Activated CD4-positive, alpha-beta memory T cell treated with anti-CD3 and anti-CD28 coated beads, Interleukin-2, amount 10 ng/mL, durations not matched to agents 7 days and 5 days (primary cell): ENCODE data around the gene ABCC4. TPM values are rescaled to one million over a fixed set of nuclear protein-coding genes. Genes with fewer than 3 reads are reported as not detected.
"Not testable (repeated sequence)": the region's sequence is repeated elsewhere in the genome, so short reads cannot be mapped to it uniquely, and the experiment has no call there.

ENCODE experiments used
- CTCF ChIA-PET: fragments of 350-600 bp; sonication (Branson Sonifier 250); formaldehyde crosslinking; loops from one replicate; lab custom pipeline; 2021; ENCODE audit warnings: antibody characterized with exemption, inconsistent platforms; lab: Charles Lee
- POLR2A ChIA-PET: fragments of 350-600 bp; sonication (Branson Sonifier 250); formaldehyde crosslinking; loops from one replicate; lab custom pipeline; 2021; ENCODE audit warnings: antibody characterized with exemption; lab: Charles Lee
- DNase-seq: peaks from one replicate; pipeline ENCODE4 v3.0.0-alpha.2; 2020
- H3K27ac Mint-ChIP-seq: one replicate; pipeline ENCODE4 v1.8.0; 2021; ENCODE audit warnings: mild to moderate bottlenecking, mixed read lengths
- H3K27me3 Mint-ChIP-seq: one replicate; pipeline ENCODE4 v1.8.0; 2021; ENCODE audit warnings: mixed read lengths
- H3K36me3 Mint-ChIP-seq: one replicate; pipeline ENCODE4 v1.8.0; 2021; ENCODE audit warnings: low read depth, mixed read lengths
- H3K4me1 Mint-ChIP-seq: one replicate; pipeline ENCODE4 v1.8.0; 2021; ENCODE audit warnings: mixed read lengths
- H3K4me3 Mint-ChIP-seq: one replicate; pipeline ENCODE4 v1.8.0; 2021; ENCODE audit warnings: mild to moderate bottlenecking, mixed read lengths
- H3K9me3 Mint-ChIP-seq: one replicate; pipeline ENCODE4 v1.8.0; 2021; ENCODE audit warnings: mixed read lengths
- total RNA-seq, 2 experiments: library from RNA; stranded (reverse); gene quantifications; one replicate each; pipeline ENCODE4 v1.2.3, GENCODE V29; 2021

Gene ABCC4
- total RNA-seq, 2 experiments from 2014 or later = 3.8 to 4.5 TPM

GRCh38 chr13:95192564-95192945 lies 108.7 kb downstream of the ABCC4 start:
- H3K27ac Mint-ChIP-seq, POLR2A ChIA-PET, H3K9me3 Mint-ChIP-seq, DNase-seq, H3K4me3 Mint-ChIP-seq, H3K36me3 Mint-ChIP-seq, H3K27me3 Mint-ChIP-seq: not testable (repeated sequence)
- CTCF ChIA-PET = interaction anchor here (1.1 to 10.1 kb wide), 15 partner anchors 18 to 641 kb away, joined by 3 to 223 read pairs (median 4); no protein-coding TSS in a partner anchor
- peaks cover 12% of the 10 kb centered on the region for H3K4me1 Mint-ChIP-seq

DNA sequence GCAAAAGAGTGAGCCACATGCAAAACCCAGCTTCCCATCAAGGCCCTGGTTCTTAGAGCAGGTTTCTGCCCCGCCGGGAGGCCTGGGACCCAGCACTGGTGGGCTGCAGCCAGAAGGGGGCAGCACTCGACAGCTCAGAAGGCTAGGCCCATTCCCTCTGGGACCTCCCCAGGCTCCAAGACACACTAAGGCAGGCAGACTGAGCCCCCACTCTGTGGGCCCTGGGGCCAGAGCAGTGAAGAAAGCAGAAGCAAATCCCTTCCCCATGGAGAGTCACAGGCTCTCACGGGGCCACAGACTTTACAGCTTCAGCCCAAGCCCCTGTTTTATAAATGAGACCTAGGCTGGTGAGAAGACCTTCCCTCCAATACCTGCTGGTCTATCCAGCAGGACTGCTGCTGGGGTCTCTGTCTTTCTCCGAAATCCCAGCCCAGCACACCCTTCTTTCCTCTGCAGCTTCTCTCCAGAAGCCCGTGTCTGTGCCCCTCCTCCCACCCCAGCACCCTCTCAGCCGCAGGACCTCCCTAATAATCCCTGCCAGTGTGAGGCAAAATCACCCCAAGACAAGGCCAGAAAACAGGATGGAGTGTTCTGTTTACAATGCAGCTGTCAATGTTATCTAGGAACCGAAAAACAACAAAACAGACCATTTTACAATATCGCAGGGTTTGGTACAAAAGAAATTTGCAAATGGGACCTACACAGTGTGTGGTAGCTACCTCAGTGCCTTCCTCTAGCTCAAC lies 109.3 kb downstream of the ABCC4 start:
- ChIA-PET POLR2A (no interaction called here), CTCF (interaction anchor here (0.6 to 10.1 kb wide), 23 partner anchors 9 to 642 kb away, joined by 3 to 223 read pairs (median 4); partner anchors contain the start of gene ABCC4)
- peaks cover 12% of the 10 kb centered on the region for H3K4me1 Mint-ChIP-seq
- H3K27ac Mint-ChIP-seq = no peak overlapping the region
- peak; percentile 66 for DNase-seq
- H3K36me3 Mint-ChIP-seq = no peaks in the 10 kb centered on the region
- H3K4me3 Mint-ChIP-seq = no peak overlapping the region
- H3K9me3 Mint-ChIP-seq = no peaks in the 10 kb centered on the region
- H3K27me3 Mint-ChIP-seq = no peaks in the 10 kb centered on the region

GRCh38 chr13:95188128-95188527 lies 113.1 kb downstream of the ABCC4 start:
- ChIA-PET POLR2A (interaction anchor here (1.5 kb wide), 2 partner anchors 193 to 217 kb away, joined by 4 to 7 read pairs; no protein-coding TSS in a partner anchor), CTCF (interaction anchor here (1.2 to 10.1 kb wide), 10 partner anchors 21 to 290 kb away, joined by 3 to 223 read pairs (median 8); no protein-coding TSS in a partner anchor)
- Mint-ChIP-seq H3K9me3 (no peaks in the 10 kb centered on the region), H3K27me3 (no peaks in the 10 kb centered on the region), H3K36me3 (peaks cover 13% of the 10 kb centered on the region), H3K27ac (no peak overlapping the region), H3K4me3 (no peak overlapping the region), H3K4me1 (peaks cover 47% of the 10 kb centered on the region)
- DNase-seq = no peak

- peak; percentile 65 for DNase-seq
- no peaks in the 10 kb centered on the region for H3K9me3 Mint-ChIP-seq
- H3K36me3 Mint-ChIP-seq = peaks cover 16% of the 10 kb centered on the region
- no peaks in the 10 kb centered on the region for H3K27me3 Mint-ChIP-seq
- H3K27ac Mint-ChIP-seq = peak overlapping the region; percentile 86
- ChIA-PET CTCF (interaction anchor here (10.1 kb wide), 1 partner anchor 217 kb away, joined by 223 read pairs; no protein-coding TSS in a partner anchor), POLR2A (no interaction called here)
- H3K4me1 Mint-ChIP-seq = peaks cover 62% of the 10 kb centered on the region
- H3K4me3 Mint-ChIP-seq = peak overlapping the region; percentile 48
Observed at GRCh38 chr13:95185851-95186250, 115.4 kb downstream of the ABCC4 start.

DNA sequence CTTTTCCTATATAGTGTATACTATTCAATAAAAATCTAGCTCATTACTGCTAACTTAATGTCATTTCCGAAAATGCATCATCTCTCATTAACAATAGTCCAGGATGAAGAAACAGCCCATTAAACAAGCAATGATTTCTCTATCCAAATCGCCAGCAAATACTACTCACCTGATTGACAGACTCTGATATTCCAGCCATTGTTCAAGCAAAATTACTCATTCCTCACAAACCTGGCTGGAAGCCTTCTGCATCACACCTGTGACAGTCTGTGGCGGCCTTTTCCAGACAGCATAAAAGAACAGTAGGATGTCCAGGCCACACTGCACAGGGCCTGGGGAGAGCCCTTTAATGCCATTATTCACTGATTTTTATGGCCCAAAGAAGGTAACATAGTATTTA lies 115.9 kb downstream of the ABCC4 start:
- CTCF ChIA-PET = interaction anchor here (1.5 to 1.6 kb wide), 2 partner anchors 196 to 221 kb away, joined by 3 to 5 read pairs; no protein-coding TSS in a partner anchor
- no peaks in the 10 kb centered on the region for H3K27me3 Mint-ChIP-seq
- H3K36me3 Mint-ChIP-seq = peaks cover 22% of the 10 kb centered on the region
- peak overlapping the region; percentile 86 for H3K27ac Mint-ChIP-seq
- POLR2A ChIA-PET = no interaction called here
- no peak for DNase-seq
- H3K4me3 Mint-ChIP-seq = peak overlapping the region; percentile 48
- peaks cover 3% of the 10 kb centered on the region for H3K9me3 Mint-ChIP-seq
- H3K4me1 Mint-ChIP-seq = peaks cover 67% of the 10 kb centered on the region

GRCh38 chr13:95184317-95184716 lies 116.9 kb downstream of the ABCC4 start:
- DNase-seq = no peak
- H3K27me3 Mint-ChIP-seq = no peaks in the 10 kb centered on the region
- CTCF ChIA-PET = interaction anchor here (1.1 to 1.6 kb wide), 3 partner anchors 197 to 222 kb away, joined by 3 to 5 read pairs (median 4); no protein-coding TSS in a partner anchor
- peaks cover 3% of the 10 kb centered on the region for H3K9me3 Mint-ChIP-seq
- peak overlapping the region; percentile 86 for H3K27ac Mint-ChIP-seq
- no peak overlapping the region for H3K4me3 Mint-ChIP-seq
- H3K36me3 Mint-ChIP-seq = peaks cover 27% of the 10 kb centered on the region
- POLR2A ChIA-PET = no interaction called here
- H3K4me1 Mint-ChIP-seq = peaks cover 65% of the 10 kb centered on the region

- Mint-ChIP-seq H3K27ac (no peak overlapping the region), H3K36me3 (peaks cover 37% of the 10 kb centered on the region), H3K9me3 (peaks cover 3% of the 10 kb centered on the region), H3K4me1 (peaks cover 57% of the 10 kb centered on the region), H3K4me3 (no peak overlapping the region), H3K27me3 (no peaks in the 10 kb centered on the region)
- POLR2A ChIA-PET = no interaction called here
- CTCF ChIA-PET = interaction anchor here (0.9 to 2.5 kb wide), 4 partner anchors 8 to 222 kb away, joined by 3 to 6 read pairs (median 6); no protein-coding TSS in a partner anchor
- DNase-seq = no peak
Observed at GRCh38 chr13:95182570-95183265, 118.5 kb downstream of the ABCC4 start.

- peaks cover 60% of the 10 kb centered on the region for H3K4me1 Mint-ChIP-seq
- no peak overlapping the region for H3K4me3 Mint-ChIP-seq
- H3K27ac Mint-ChIP-seq = no peak overlapping the region
- H3K27me3 Mint-ChIP-seq = no peaks in the 10 kb centered on the region
- POLR2A ChIA-PET = interaction anchor here (0.5 to 0.7 kb wide), 2 partner anchors 31 to 617 kb away, joined by 3 read pairs; no protein-coding TSS in a partner anchor
- H3K36me3 Mint-ChIP-seq = peaks cover 40% of the 10 kb centered on the region
- no peak for DNase-seq
- CTCF ChIA-PET = interaction anchor here (0.6 to 2.5 kb wide), 5 partner anchors 9 to 223 kb away, joined by 3 to 6 read pairs (median 5); no protein-coding TSS in a partner anchor
- peaks cover 3% of the 10 kb centered on the region for H3K9me3 Mint-ChIP-seq
Observed at GRCh38 chr13:95181586-95181985, 119.7 kb downstream of the ABCC4 start.

DNA sequence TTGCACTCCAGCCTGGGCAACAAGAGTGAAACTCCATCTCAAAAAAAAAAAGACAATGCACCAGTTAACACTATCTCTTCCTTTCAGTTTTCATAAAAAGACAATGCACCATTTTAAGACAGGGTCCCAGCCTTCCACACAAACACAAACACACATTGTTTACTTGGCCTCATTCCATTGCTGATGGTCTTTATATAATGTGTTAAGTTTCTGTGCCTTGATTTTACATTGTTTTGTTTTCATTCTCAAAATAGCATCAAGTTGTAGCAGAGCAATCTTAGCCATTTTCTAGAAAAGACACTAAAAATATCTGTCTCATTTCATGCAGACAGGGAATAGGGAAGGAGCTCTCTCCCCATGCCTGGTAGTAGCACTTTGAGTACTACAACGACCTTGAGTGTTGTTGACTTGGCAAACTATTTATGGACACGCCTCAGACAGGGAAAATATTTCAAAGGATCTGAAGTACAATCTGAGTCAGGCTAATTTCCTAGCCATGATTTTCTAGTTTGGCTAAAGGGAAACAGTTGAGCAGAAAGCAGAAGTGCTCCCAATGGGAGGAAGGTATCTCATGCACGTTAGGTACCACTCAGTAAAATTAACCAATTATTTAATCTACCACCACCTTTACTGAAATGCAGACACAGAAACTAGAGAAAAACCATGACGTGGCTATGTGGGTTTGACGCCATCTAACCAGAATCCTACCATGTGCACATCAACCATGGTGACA lies 120.6 kb downstream of the ABCC4 start:
- CTCF ChIA-PET = interaction anchor here (0.6 to 1.0 kb wide), 2 partner anchors 11 to 205 kb away, joined by 3 to 6 read pairs; no protein-coding TSS in a partner anchor

GRCh38 chr13:95176611-95177259 lies 124.5 kb downstream of the ABCC4 start:
- H3K27ac Mint-ChIP-seq = peak overlapping the region; percentile 41
- peaks cover 28% of the 10 kb centered on the region for H3K4me1 Mint-ChIP-seq
- DNase-seq = no peak
- H3K9me3 Mint-ChIP-seq = peaks cover 3% of the 10 kb centered on the region
- CTCF ChIA-PET = interaction anchor here (1.0 kb wide), 1 partner anchor 12 kb away, joined by 5 read pairs; no protein-coding TSS in a partner anchor
- no peak overlapping the region for H3K4me3 Mint-ChIP-seq
- H3K36me3 Mint-ChIP-seq = peaks cover 45% of the 10 kb centered on the region
- no peaks in the 10 kb centered on the region for H3K27me3 Mint-ChIP-seq
- POLR2A ChIA-PET = no interaction called here

More for the DNA sequence above, 120.6 kb downstream of the ABCC4 start:
- DNase-seq = no peak
- no peak overlapping the region for H3K27ac Mint-ChIP-seq
- POLR2A ChIA-PET = interaction anchor here (0.5 kb wide), 1 partner anchor 616 kb away, joined by 3 read pairs; no protein-coding TSS in a partner anchor
- H3K4me3 Mint-ChIP-seq = no peak overlapping the region
- peaks cover 40% of the 10 kb centered on the region for H3K36me3 Mint-ChIP-seq
- H3K4me1 Mint-ChIP-seq = peaks cover 57% of the 10 kb centered on the region
- H3K9me3 Mint-ChIP-seq = peaks cover 3% of the 10 kb centered on the region
- H3K27me3 Mint-ChIP-seq = no peaks in the 10 kb centered on the region

GRCh38 chr13:95174517-95174916 lies 126.7 kb downstream of the ABCC4 start:
- Mint-ChIP-seq H3K27me3 (no peaks in the 10 kb centered on the region), H3K36me3 (peaks cover 30% of the 10 kb centered on the region), H3K9me3 (no peaks in the 10 kb centered on the region), H3K27ac (no peak overlapping the region), H3K4me1 (peaks cover 13% of the 10 kb centered on the region), H3K4me3 (no peak overlapping the region)
- ChIA-PET POLR2A (no interaction called here), CTCF (interaction anchor here (1.5 kb wide), 1 partner anchor 17 kb away, joined by 4 read pairs; no protein-coding TSS in a partner anchor)
- no peak for DNase-seq

GRCh38 chr13:95168191-95168590 lies 133.1 kb downstream of the ABCC4 start:
- H3K4me3 Mint-ChIP-seq = no peak overlapping the region
- no peak overlapping the region for H3K27ac Mint-ChIP-seq
- H3K27me3 Mint-ChIP-seq = no peaks in the 10 kb centered on the region
- ChIA-PET CTCF (no interaction called here), POLR2A (no interaction called here)
- H3K4me1 Mint-ChIP-seq = no peaks in the 10 kb centered on the region
- H3K36me3 Mint-ChIP-seq = peaks cover 2% of the 10 kb centered on the region
- DNase-seq = no peak
- H3K9me3 Mint-ChIP-seq = no peaks in the 10 kb centered on the region
